MM.1S (cell line): Measurements from ENCODE around the gene TMEM121.

Experiments used
- EZH2 ChIP-seq: fragments of 300-600 bp; sonication (generic); optimal IDR thresholded peaks from 2 replicates; pipeline ENCODE3; 2017; ENCODE audit warnings: low read depth, mild to moderate bottlenecking, antibody characterized with exemption, low read length, mixed read lengths
- TF ChIP-seq, protein P1 (sequence below): fragments of 300-600 bp; sonication (generic); IDR thresholded peaks from 2 replicates; pipeline ENCODE4 v1.5.1; 2016; ENCODE audit warnings: antibody characterized with exemption, low read length, mixed read lengths

DNA sequence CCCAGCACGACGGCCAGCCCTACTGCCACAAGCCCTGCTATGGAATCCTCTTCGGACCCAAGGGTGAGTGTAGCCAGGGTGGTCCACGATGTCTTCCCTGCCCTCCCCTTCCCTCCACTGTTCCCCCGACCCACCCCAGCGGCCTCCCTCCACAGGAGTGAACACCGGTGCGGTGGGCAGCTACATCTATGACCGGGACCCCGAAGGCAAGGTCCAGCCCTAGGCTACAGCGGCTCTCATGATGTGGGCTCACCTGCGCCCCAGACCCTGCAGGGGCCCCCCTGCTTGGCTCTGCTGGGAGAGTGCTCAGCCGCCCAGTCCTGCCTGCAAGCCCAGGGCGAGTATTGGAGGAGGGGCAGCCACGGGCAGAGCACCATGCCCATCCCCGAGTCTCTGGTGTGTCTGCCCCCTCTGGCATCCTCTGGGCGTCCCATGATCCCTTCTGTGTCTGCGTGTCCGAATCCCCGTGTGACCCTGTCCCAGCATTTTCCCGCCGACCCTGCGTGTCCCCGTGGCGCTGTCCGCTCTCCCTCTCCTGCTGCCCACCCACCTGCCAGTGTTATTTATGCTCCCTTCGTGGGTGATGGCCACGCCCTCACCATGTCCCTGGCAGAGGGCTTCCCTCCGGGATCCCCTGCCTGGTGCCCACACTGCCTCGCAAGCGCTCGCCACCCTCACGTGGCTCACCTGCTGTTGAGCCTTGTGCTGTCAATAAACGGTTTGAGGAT is 46.8 kb upstream of the TMEM121 start:
- TF ChIP-seq, protein P1, sequence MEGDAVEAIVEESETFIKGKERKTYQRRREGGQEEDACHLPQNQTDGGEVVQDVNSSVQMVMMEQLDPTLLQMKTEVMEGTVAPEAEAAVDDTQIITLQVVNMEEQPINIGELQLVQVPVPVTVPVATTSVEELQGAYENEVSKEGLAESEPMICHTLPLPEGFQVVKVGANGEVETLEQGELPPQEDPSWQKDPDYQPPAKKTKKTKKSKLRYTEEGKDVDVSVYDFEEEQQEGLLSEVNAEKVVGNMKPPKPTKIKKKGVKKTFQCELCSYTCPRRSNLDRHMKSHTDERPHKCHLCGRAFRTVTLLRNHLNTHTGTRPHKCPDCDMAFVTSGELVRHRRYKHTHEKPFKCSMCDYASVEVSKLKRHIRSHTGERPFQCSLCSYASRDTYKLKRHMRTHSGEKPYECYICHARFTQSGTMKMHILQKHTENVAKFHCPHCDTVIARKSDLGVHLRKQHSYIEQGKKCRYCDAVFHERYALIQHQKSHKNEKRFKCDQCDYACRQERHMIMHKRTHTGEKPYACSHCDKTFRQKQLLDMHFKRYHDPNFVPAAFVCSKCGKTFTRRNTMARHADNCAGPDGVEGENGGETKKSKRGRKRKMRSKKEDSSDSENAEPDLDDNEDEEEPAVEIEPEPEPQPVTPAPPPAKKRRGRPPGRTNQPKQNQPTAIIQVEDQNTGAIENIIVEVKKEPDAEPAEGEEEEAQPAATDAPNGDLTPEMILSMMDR: no peak
- no peak for TF ChIP-seq EZH2
